Astrocyte (in vitro differentiated cells and primary cell): ENCODE results near the gene SUPT3H. TPM values are rescaled to one million over a fixed set of nuclear protein-coding genes. Genes with fewer than 3 reads are reported as not detected.

ENCODE experiments used
- DNase-seq: peaks from one replicate; pipeline ENCODE4 v3.0.0-alpha.2; 2010; ENCODE audit warnings: low read depth
- FAIRE-seq: peaks from 2 replicates; lab custom pipeline; 2011; peaks lifted over from hg19 to GRCh38; lab: Jason Lieb, UNC
- H2AFZ ChIP-seq: 2 replicates; pipeline ENCODE4 v1.6.0; 2012; ENCODE audit warnings: low read depth, low read length, inconsistent platforms
- H3K27ac ChIP-seq: 2 replicates; pipeline ENCODE4 v1.5.1; 2011; ENCODE audit warnings: low read depth, low read length, inconsistent platforms
- H3K27me3 ChIP-seq: 2 replicates; pipeline ENCODE4 v1.6.0; 2011; ENCODE audit warnings: low read length, inconsistent platforms; ENCODE audit not compliant: insufficient read depth
- H3K36me3 ChIP-seq: 2 replicates; pipeline ENCODE4 v1.5.1; 2011; ENCODE audit warnings: low read length, inconsistent platforms; ENCODE audit not compliant: insufficient read depth
- H3K4me1 ChIP-seq: 2 replicates; pipeline ENCODE4 v1.5.1; 2011; ENCODE audit warnings: low read length, inconsistent platforms; ENCODE audit not compliant: insufficient read depth
- H3K4me2 ChIP-seq: 2 replicates; pipeline ENCODE4 v1.6.0; 2012; ENCODE audit warnings: low read length, inconsistent platforms
- H3K4me3 ChIP-seq: 2 replicates; pipeline ENCODE4 v1.5.1; 2011; ENCODE audit warnings: low read depth, mild to moderate bottlenecking, low read length, inconsistent platforms; ENCODE audit not compliant: insufficient read depth
- H3K79me2 ChIP-seq: 2 replicates; pipeline ENCODE4 v1.6.0; 2012; ENCODE audit warnings: mild to moderate bottlenecking, low read length, inconsistent platforms; ENCODE audit not compliant: insufficient read depth
- H3K9ac ChIP-seq: 2 replicates; pipeline ENCODE4 v1.6.0; 2012; ENCODE audit warnings: mild to moderate bottlenecking, low read length, inconsistent platforms
- H3K9me3 ChIP-seq: 2 replicates; pipeline ENCODE4 v1.5.1; 2012; ENCODE audit warnings: low read depth, mild to moderate bottlenecking, low read length, inconsistent platforms; ENCODE audit not compliant: insufficient read depth
- H4K20me1 ChIP-seq: 2 replicates; pipeline ENCODE4 v1.6.0; 2012; ENCODE audit warnings: low read length, inconsistent platforms; ENCODE audit not compliant: insufficient read depth
- H3K27ac Mint-ChIP-seq: one replicate; pipeline ENCODE4 v1.8.0; 2021; ENCODE audit warnings: mild to moderate bottlenecking, mixed read lengths; ENCODE audit not compliant: unreplicated experiment
- H3K27me3 Mint-ChIP-seq: one replicate; pipeline ENCODE4 v1.8.0; 2021; ENCODE audit warnings: low read depth, mixed read lengths; ENCODE audit not compliant: unreplicated experiment
- H3K36me3 Mint-ChIP-seq: one replicate; pipeline ENCODE4 v1.8.0; 2021; ENCODE audit warnings: low read depth, mixed read lengths; ENCODE audit not compliant: unreplicated experiment
- H3K4me1 Mint-ChIP-seq: one replicate; pipeline ENCODE4 v1.8.0; 2021; ENCODE audit warnings: low read depth, mixed read lengths; ENCODE audit not compliant: unreplicated experiment
- H3K4me3 Mint-ChIP-seq: one replicate; pipeline ENCODE4 v1.8.0; 2021; ENCODE audit warnings: mild to moderate bottlenecking, moderate library complexity, mixed read lengths; ENCODE audit not compliant: unreplicated experiment
- H3K9me3 Mint-ChIP-seq: one replicate; pipeline ENCODE4 v1.8.0; 2021; ENCODE audit warnings: mild to moderate bottlenecking, mixed read lengths; ENCODE audit not compliant: unreplicated experiment
- CTCF ChIP-seq: IDR thresholded peaks from 2 replicates; pipeline ENCODE4 v1.5.1; 2011; ENCODE audit warnings: low read depth, mild to moderate bottlenecking, inconsistent platforms, low read length, moderate library complexity; ENCODE audit not compliant: insufficient read depth
- EZH2 ChIP-seq: IDR thresholded peaks from 2 replicates; pipeline ENCODE4 v1.6.1; 2012; ENCODE audit warnings: mild to moderate bottlenecking, low read length, inconsistent platforms; ENCODE audit not compliant: insufficient read depth
- total RNA-seq: library from RNA; stranded (reverse); gene quantifications from 2 replicates; pipeline ENCODE4 v1.2.1, GENCODE V29; 2021

SUPT3H gene
- total RNA-seq, 1 donor from 2014 or later: 12.4 TPM

- no peaks in the 10 kb centered on the region for H3K9me3 ChIP-seq
- H4K20me1 ChIP-seq: no peaks in the 10 kb centered on the region
- FAIRE-seq (no peak), DNase-seq (peak; percentile 64)
- H3K4me3 ChIP-seq: no peak overlapping the region
- Mint-ChIP-seq H3K4me3 (no peak overlapping the region), H3K27me3 (no peaks in the 10 kb centered on the region), H3K27ac (no peak overlapping the region), H3K36me3 (no peaks in the 10 kb centered on the region), H3K9me3 (no peaks in the 10 kb centered on the region), H3K4me1 (peaks cover 25% of the 10 kb centered on the region)
- no peak overlapping the region for H3K9ac ChIP-seq
- no peak overlapping the region for H2AFZ ChIP-seq
- H3K4me2 ChIP-seq: no peak overlapping the region
- no peak overlapping the region for H3K27ac ChIP-seq
- TF ChIP-seq EZH2 (no peak), CTCF (no peak)
- H3K27me3 ChIP-seq: no peaks in the 10 kb centered on the region
- no peaks in the 10 kb centered on the region for H3K79me2 ChIP-seq
- no peaks in the 10 kb centered on the region for H3K36me3 ChIP-seq
- H3K4me1 ChIP-seq: peaks cover 3% of the 10 kb centered on the region
Measured at GRCh38 chr6:44851176-44851575, 526.6 kb downstream of the SUPT3H start.

- FAIRE-seq: no peak
- H3K9me3 ChIP-seq: no peaks in the 10 kb centered on the region
- Mint-ChIP-seq H3K4me1 (peaks cover 18% of the 10 kb centered on the region), H3K4me3 (no peak overlapping the region), H3K36me3 (no peaks in the 10 kb centered on the region), H3K9me3 (no peaks in the 10 kb centered on the region), H3K27ac (peak overlapping the region; percentile 17), H3K27me3 (no peaks in the 10 kb centered on the region)
- H4K20me1 ChIP-seq: no peaks in the 10 kb centered on the region
- no peak overlapping the region for H3K9ac ChIP-seq
- no peaks in the 10 kb centered on the region for H3K27me3 ChIP-seq
- TF ChIP-seq EZH2 (no peak), CTCF (no peak)
- H2AFZ ChIP-seq: no peak overlapping the region
- no peak overlapping the region for H3K27ac ChIP-seq
- H3K36me3 ChIP-seq: no peaks in the 10 kb centered on the region
- no peaks in the 10 kb centered on the region for H3K4me1 ChIP-seq
- H3K79me2 ChIP-seq: no peaks in the 10 kb centered on the region
- H3K4me3 ChIP-seq: no peak overlapping the region
- no peak overlapping the region for H3K4me2 ChIP-seq
- DNase-seq: no peak
Measured at GRCh38 chr6:44850312-44850711, 527.4 kb downstream of the SUPT3H start.

- FAIRE-seq: no peak
- H3K27ac ChIP-seq: no peak overlapping the region
- no peak overlapping the region for H3K4me3 ChIP-seq
- H3K36me3 ChIP-seq: no peaks in the 10 kb centered on the region
- Mint-ChIP-seq H3K36me3 (no peaks in the 10 kb centered on the region), H3K4me3 (no peak overlapping the region), H3K4me1 (peaks cover 18% of the 10 kb centered on the region), H3K9me3 (no peaks in the 10 kb centered on the region), H3K27ac (no peak overlapping the region), H3K27me3 (no peaks in the 10 kb centered on the region)
- H2AFZ ChIP-seq: no peak overlapping the region
- H3K9me3 ChIP-seq: no peaks in the 10 kb centered on the region
- TF ChIP-seq CTCF: no peak
- TF ChIP-seq EZH2: no peak
- no peaks in the 10 kb centered on the region for H3K27me3 ChIP-seq
- no peak for DNase-seq
- no peak overlapping the region for H3K9ac ChIP-seq
- H4K20me1 ChIP-seq: no peaks in the 10 kb centered on the region
- no peaks in the 10 kb centered on the region for H3K79me2 ChIP-seq
- no peak overlapping the region for H3K4me2 ChIP-seq
- H3K4me1 ChIP-seq: no peaks in the 10 kb centered on the region
Measured at GRCh38 chr6:44849806-44850205, 527.9 kb downstream of the SUPT3H start.
